A549 (cell line): ENCODE data around the gene CEND1. TPM values are rescaled to one million over a fixed set of nuclear protein-coding genes. Genes with fewer than 3 reads are reported as not detected.

Source experiments
- ATAC-seq, 2 experiments: fragments of 200-7000 bp in 1 of 2; fragments of >200 bp in 1 of 2; cut with Nextera tagmentation in 1 of 2; cut with Tn5 transposase in 1 of 2; 3 replicates each; pipeline versions ENCODE4 v1.8.0 to v1.9.1; 2018 to 2020; ENCODE audit warnings: mild to moderate bottlenecking in 1 of 2, moderate library complexity in 1 of 2
- CTCF ChIA-PET: fragments of 300-600 bp; sonication (Branson Sonifier 250); formaldehyde crosslinking; extraction: SDS; loops from one replicate; lab custom pipeline; 2021; ENCODE audit warnings: antibody characterized with exemption, inconsistent platforms; lab: Yijun Ruan, JAX
- POLR2A ChIA-PET: fragments of 350-600 bp; formaldehyde crosslinking; extraction: SDS; loops from one replicate; lab custom pipeline; 2021; ENCODE audit warnings: antibody characterized with exemption, inconsistent platforms; lab: Yijun Ruan, JAX
- DNase-seq, 2 experiments: peaks; one replicate each; pipeline versions ENCODE4 v3.0.0 to v3.0.0-alpha.2; 2011 to 2016; ENCODE audit warnings: low read depth in 1 of 2, low spot score in 1 of 2
- FAIRE-seq: peaks from 2 replicates; lab custom pipeline; 2011; peaks lifted over from hg19 to GRCh38; lab: Jason Lieb, UNC
- H3K27ac ChIP-seq, 2 experiments: fragments of >200 bp; sonication (Bioruptor Twin); formaldehyde crosslinking; 3 replicates each; pipeline ENCODE4 v1.5.1; 2016 to 2017
- H3K4me1 ChIP-seq: fragments of >200 bp; sonication (Bioruptor Twin); formaldehyde crosslinking; 3 replicates; pipeline ENCODE4 v1.6.1; 2016
- H3K4me2 ChIP-seq: fragments of >200 bp; sonication (Bioruptor Twin); formaldehyde crosslinking; 3 replicates; pipeline ENCODE4 v1.6.1; 2016
- H3K4me3 ChIP-seq: fragments of >200 bp; sonication (Bioruptor Twin); formaldehyde crosslinking; 3 replicates; pipeline ENCODE4 v1.5.1; 2016
- H3K9me3 ChIP-seq: fragments of >200 bp; sonication (Bioruptor Twin); formaldehyde crosslinking; 3 replicates; pipeline ENCODE4 v1.6.1; 2016
- ATOH8 ChIP-seq: fragments of 250-450 bp; sonication (Bioruptor Pico); IDR thresholded peaks from 2 replicates; pipeline ENCODE4 v1.5.0; 2020; ENCODE audit warnings: low read depth, mild to moderate bottlenecking, moderate library complexity
- BHLHE40 ChIP-seq: IDR thresholded peaks from 2 replicates; pipeline ENCODE4 v1.6.1; 2012; ENCODE audit warnings: low read depth, low read length, inconsistent platforms
- CEBPB ChIP-seq, 2 experiments: fragments of >200 bp in 1 of 2; sonication (Bioruptor Twin) in 1 of 2; formaldehyde crosslinking in 1 of 2; IDR thresholded peaks; 2 replicates each; pipeline ENCODE4 v1.6.1; 2012 to 2016
- CHD2 ChIP-seq: fragments of 150-350 bp; IDR thresholded peaks from 2 replicates; pipeline ENCODE4 v1.6.1; 2014; ENCODE audit warnings: low read length; ENCODE audit not compliant: partially characterized antibody
- CHD4 ChIP-seq: fragments of 200-600 bp; sonication (generic); IDR thresholded peaks from 2 replicates; pipeline ENCODE4 v1.6.1; 2016; ENCODE audit warnings: antibody characterized with exemption, mild to moderate bottlenecking, borderline replicate concordance
- EP300 ChIP-seq, 2 experiments: fragments of >200 bp; sonication (Bioruptor Twin); formaldehyde crosslinking; IDR thresholded peaks; 2 replicates in 1 of 2; 3 replicates in 1 of 2; pipeline ENCODE4 v1.6.1; 2016 to 2017
- GATA3 ChIP-seq: IDR thresholded peaks from 2 replicates; pipeline ENCODE4 v1.6.1; 2012; ENCODE audit warnings: borderline replicate concordance
- HES2 ChIP-seq: fragments of >200 bp; sonication (Bioruptor Twin); formaldehyde crosslinking; IDR thresholded peaks from 2 replicates; pipeline ENCODE4 v1.6.1; 2016
- HOXB5 ChIP-seq: fragments of 250-450 bp; sonication (Bioruptor Pico); IDR thresholded peaks from 2 replicates; pipeline ENCODE4 v1.5.0; 2020; ENCODE audit warnings: mild to moderate bottlenecking, moderate library complexity
- JUN ChIP-seq, 2 experiments: fragments of >200 bp; sonication (Bioruptor Twin); formaldehyde crosslinking; IDR thresholded peaks; 2 replicates in 1 of 2; 3 replicates in 1 of 2; pipeline ENCODE4 v1.6.1; 2016 to 2017
- JUNB ChIP-seq: fragments of >200 bp; sonication (Bioruptor Twin); formaldehyde crosslinking; IDR thresholded peaks from 2 replicates; pipeline ENCODE4 v1.6.1; 2016
- KDM1A ChIP-seq: fragments of 200-600 bp; sonication (generic); IDR thresholded peaks from 2 replicates; pipeline ENCODE4 v1.6.1; 2016; ENCODE audit warnings: low read depth, mild to moderate bottlenecking
- MAX ChIP-seq: IDR thresholded peaks from 2 replicates; pipeline ENCODE4 v1.6.1; 2012
- MAZ ChIP-seq: fragments of 150-350 bp; IDR thresholded peaks from 2 replicates; pipeline ENCODE4 v1.6.1; 2014; ENCODE audit warnings: antibody characterized with exemption, low read depth, low read length, borderline replicate concordance
- MYC ChIP-seq: IDR thresholded peaks from 2 replicates; pipeline ENCODE4 v1.6.1; 2012; ENCODE audit warnings: mild to moderate bottlenecking, inconsistent platforms, low read length, improper control_type of control experiment, borderline replicate concordance
- NFE2L2 ChIP-seq: fragments of 150-350 bp; conservative IDR thresholded peaks from 2 replicates; pipeline ENCODE4 v1.6.1; 2014; ENCODE audit warnings: low read length
- RAD21 ChIP-seq, 2 experiments: fragments of >200 bp in 1 of 2; sonication (Bioruptor Twin) in 1 of 2; formaldehyde crosslinking in 1 of 2; IDR thresholded peaks in 1 of 2; conservative IDR thresholded peaks in 1 of 2; 2 replicates in 1 of 2; 3 replicates in 1 of 2; pipeline ENCODE4 v1.6.1; 2012 to 2018; ENCODE audit warnings: inconsistent platforms in 1 of 2
- RARB ChIP-seq: fragments of 250-450 bp; sonication (Bioruptor Pico); IDR thresholded peaks from 2 replicates; pipeline ENCODE4 v1.8.0; 2021; ENCODE audit warnings: mild to moderate bottlenecking, moderate library complexity
- REST ChIP-seq: fragments of 200-600 bp; sonication (generic); IDR thresholded peaks from 2 replicates; pipeline ENCODE4 v1.6.1; 2016; ENCODE audit warnings: antibody characterized with exemption, mild to moderate bottlenecking, moderate library complexity
- SMC3 ChIP-seq: fragments of >200 bp; sonication (Bioruptor Twin); formaldehyde crosslinking; IDR thresholded peaks from 3 replicates; pipeline ENCODE4 v1.6.1; 2018; ENCODE audit warnings: inconsistent platforms
- SREBF2 ChIP-seq: fragments of 450-650 bp; IDR thresholded peaks from 2 replicates; pipeline ENCODE4 v1.6.1; 2014; ENCODE audit warnings: mild to moderate bottlenecking, moderate library complexity
- TFCP2L1 ChIP-seq: fragments of 250-450 bp; sonication (Bioruptor Pico); IDR thresholded peaks from 2 replicates; pipeline ENCODE4 v1.5.0; 2021; ENCODE audit warnings: mild to moderate bottlenecking
- TP53 ChIP-seq: fragments of 250-450 bp; sonication (Bioruptor Pico); IDR thresholded peaks from 2 replicates; pipeline ENCODE4 v1.5.0; 2021; ENCODE audit warnings: mild to moderate bottlenecking, moderate library complexity
- USF2 ChIP-seq: fragments of 450-650 bp; IDR thresholded peaks from 2 replicates; pipeline ENCODE4 v1.6.1; 2014; ENCODE audit warnings: antibody characterized with exemption
- ZC3H11A ChIP-seq: fragments of 450-650 bp; IDR thresholded peaks from 2 replicates; pipeline ENCODE4 v1.6.1; 2014; ENCODE audit warnings: antibody characterized with exemption, mild to moderate bottlenecking
- ZNF302 ChIP-seq: fragments of 250-450 bp; sonication (Bioruptor Pico); IDR thresholded peaks from 2 replicates; pipeline ENCODE4 v1.9.0; 2021; ENCODE audit warnings: inconsistent platforms, mild to moderate bottlenecking, moderate library complexity
- WGBS: methylation state at CpG from one replicate; pipeline ENCODE4 v1.1.6; 2017; ENCODE audit errors: missing lambda C conversion rate; 5-methylcytosine and 5-hydroxymethylcytosine counted together
- polyA plus RNA-seq, 4 experiments: library from polyadenylated mRNA; depleted of rRNA in 3 of 4; stranded (reverse); fragments of >200 nt; fragmentation: RNase III in 1 of 4; extraction: RNeasy Plus Mini Kit Qiagen cat#74134 plus additional on column Dnase treatment in 1 of 4; gene quantifications; 2 replicates in 3 of 4; 3 replicates in 1 of 4; pipeline ENCODE4 v1.2.3, GENCODE V29; 2011 to 2017

The CEND1 gene
- polyA plus RNA-seq, 2 of the 4 experiments (the other 2 are of a cell fraction): 1.0 TPM; not detected in 1

GRCh38 chr11:794766-795633, 5.1 kb upstream of the CEND1 start:
- ChIA-PET CTCF (interaction anchor here (1.5 kb wide), 1 partner anchor 10 kb away, joined by 3 read pairs; the partner anchor contains the start of gene PIDD1), POLR2A (interaction anchor here (0.8 kb wide), 1 partner anchor 25 kb away, joined by 3 read pairs; no protein-coding TSS in a partner anchor)
- peak; percentile 37; the same call in 1 of the 2 replicates for TF ChIP-seq MAX
- TF ChIP-seq NFE2L2: no peak
- TF ChIP-seq MAZ: no peak
- no peak for TF ChIP-seq TFCP2L1 (CRISPR knock-in tag)
- TF ChIP-seq JUNB: no peak
- TF ChIP-seq MYC: no peak
- no peak for TF ChIP-seq SREBF2
- TF ChIP-seq RAD21 (conservative IDR thresholded peaks at IDR 0.05 in 1 of 2, IDR thresholded peaks at IDR 0.05 in 1 of 2): no peak
- no peak for TF ChIP-seq REST
- TF ChIP-seq RARB (CRISPR knock-in tag): no peak
- TF ChIP-seq BHLHE40: peak; percentile 80
- no peak for TF ChIP-seq TP53 (CRISPR knock-in tag)
- no peak for TF ChIP-seq CEBPB (IDR thresholded peaks at IDR 0.05)
- no peak for TF ChIP-seq ATOH8 (CRISPR knock-in tag)
- TF ChIP-seq EP300 (IDR thresholded peaks at IDR 0.05): no peak
- no peak for TF ChIP-seq USF2
- peak overlapping the region; percentile 90 for H3K4me2 ChIP-seq
- no peak overlapping the region for H3K4me3 ChIP-seq
- ATAC-seq: no peak
- H3K9me3 ChIP-seq: no peaks in the 10 kb centered on the region
- peak overlapping the region in 1 of 2 experiments; percentile 99; a peak in 4 of 6 replicates for H3K27ac ChIP-seq
- no peak for DNase-seq
- FAIRE-seq: no peak
- peaks cover 41% of the 10 kb centered on the region for H3K4me1 ChIP-seq
- 60% methylated on average over 27 of the region's 38 CpGs for WGBS

GRCh38 chr11:794013-794765, 4.3 kb upstream of the CEND1 start:
- no peak for FAIRE-seq
- H3K4me3 ChIP-seq: no peak overlapping the region
- no peak for DNase-seq
- H3K9me3 ChIP-seq: no peaks in the 10 kb centered on the region
- H3K4me2 ChIP-seq: no peak overlapping the region
- ATAC-seq: no peak
- H3K27ac ChIP-seq: no peak overlapping the region
- TF ChIP-seq MAZ: no peak
- no peak for TF ChIP-seq TP53 (CRISPR knock-in tag)
- no peak for TF ChIP-seq KDM1A
- no peak for TF ChIP-seq ATOH8 (CRISPR knock-in tag)
- TF ChIP-seq JUN (IDR thresholded peaks at IDR 0.05): no peak
- TF ChIP-seq GATA3: no peak
- TF ChIP-seq USF2: no peak
- TF ChIP-seq HOXB5: no peak
- TF ChIP-seq HES2: no peak
- TF ChIP-seq JUNB: no peak
- no peak for TF ChIP-seq SMC3
- TF ChIP-seq RAD21 (conservative IDR thresholded peaks at IDR 0.05 in 1 of 2, IDR thresholded peaks at IDR 0.05 in 1 of 2): no peak
- TF ChIP-seq ZC3H11A: no peak
- TF ChIP-seq ZNF302 (CRISPR knock-in tag): no peak
- no peak for TF ChIP-seq CHD2
- no peak for TF ChIP-seq CHD4
- 95% methylated on average over 15 of the region's 31 CpGs for WGBS
- POLR2A ChIA-PET: no interaction called here
- H3K4me1 ChIP-seq: peaks cover 50% of the 10 kb centered on the region
- CTCF ChIA-PET: interaction anchor here (0.9 kb wide), 1 partner anchor 29 kb away, joined by 3 read pairs; no protein-coding TSS in a partner anchor
